H1 (cell line): ENCODE data around the gene GAPDHS. TPM values are rescaled to one million over a fixed set of nuclear protein-coding genes. Genes with fewer than 3 reads are reported as not detected.
A peak's percentile ranks its signal among the peaks of the same experiment; 100 is the strongest.

Experiments
- ASH2L ChIP-seq: fragments of 200-600, 300-600 bp; sonication (generic); IDR thresholded peaks from one replicate; pipeline ENCODE4 v1.7.1; 2017; ENCODE audit warnings: low read length
- BACH1 ChIP-seq: IDR thresholded peaks from 2 replicates; pipeline ENCODE4 v1.6.1; 2012; ENCODE audit warnings: low read length, improper control_type of control experiment
- BCL11A ChIP-seq, 2 experiments: IDR thresholded peaks; one replicate each; pipeline ENCODE4 v1.6.1; 2011; ENCODE audit warnings: low read depth in 2 of 2, low read length in 2 of 2, mild to moderate bottlenecking in 2 of 2
- CBX5 ChIP-seq: fragments of 300-800, 300-1000 bp; sonication (generic); IDR thresholded peaks from 2 replicates; pipeline ENCODE4 v1.7.1; 2016; ENCODE audit warnings: antibody characterized with exemption, low read length, low read depth
- CHD2 ChIP-seq: IDR thresholded peaks from 2 replicates; pipeline ENCODE4 v1.6.1; 2012; ENCODE audit warnings: low read length, improper control_type of control experiment
- EGR1 ChIP-seq: IDR thresholded peaks from 2 replicates; pipeline ENCODE4 v1.6.1; 2011; ENCODE audit warnings: low read depth, low read length, borderline replicate concordance
- FOSL1 ChIP-seq: IDR thresholded peaks from 2 replicates; pipeline ENCODE4 v1.6.1; 2011; ENCODE audit warnings: mild to moderate bottlenecking, low read depth, low read length, moderate library complexity; ENCODE audit not compliant: insufficient read depth
- GTF2F1 ChIP-seq: IDR thresholded peaks from 2 replicates; pipeline ENCODE4 v1.6.1; 2012; ENCODE audit warnings: low read depth, low read length, improper control_type of control experiment, borderline replicate concordance
- HDAC6 ChIP-seq: IDR thresholded peaks from one replicate; pipeline ENCODE4 v1.7.1; 2012; ENCODE audit warnings: low read depth, mild to moderate bottlenecking, inconsistent platforms, low read length, moderate library complexity
- KDM4A ChIP-seq: IDR thresholded peaks from one replicate; pipeline ENCODE4 v1.7.1; 2012; ENCODE audit warnings: low read depth, mild to moderate bottlenecking, moderate library complexity, low read length, inconsistent platforms; ENCODE audit not compliant: severe bottlenecking
- KDM5A ChIP-seq: fragments of 200-600 bp; IDR thresholded peaks from 2 replicates; pipeline ENCODE4 v1.7.1; 2012; ENCODE audit warnings: mild to moderate bottlenecking, low read length, inconsistent platforms, mixed read lengths
- MAFK ChIP-seq: IDR thresholded peaks from 2 replicates; pipeline ENCODE4 v1.6.1; 2012; ENCODE audit warnings: low read depth, mild to moderate bottlenecking, improper control_type of control experiment, low read length
- PHF8 ChIP-seq: fragments of 200-600 bp; sonication (generic); conservative IDR thresholded peaks from 2 replicates; pipeline ENCODE4 v1.7.1; 2012; ENCODE audit warnings: low read depth, mild to moderate bottlenecking, inconsistent platforms, low read length, moderate library complexity
- POLR2AphosphoS5 ChIP-seq: IDR thresholded peaks from 2 replicates; pipeline ENCODE4 v1.6.1; 2011; ENCODE audit warnings: low read depth, low read length
- RFX5 ChIP-seq: IDR thresholded peaks from 2 replicates; pipeline ENCODE4 v1.6.1; 2011; ENCODE audit warnings: low read depth, low read length, improper control_type of control experiment, borderline replicate concordance
- SAP30 ChIP-seq: fragments of 300-600 bp; sonication (generic); IDR thresholded peaks from 2 replicates; pipeline ENCODE4 v1.7.1; 2012; ENCODE audit warnings: low read length, moderate library complexity, mild to moderate bottlenecking, inconsistent platforms; ENCODE audit not compliant: insufficient read depth, insufficient replicate concordance
- TAF1 ChIP-seq: IDR thresholded peaks from 2 replicates; pipeline ENCODE4 v1.6.1; 2011; ENCODE audit warnings: mild to moderate bottlenecking, low read depth, low read length
- TCF12 ChIP-seq: IDR thresholded peaks from 2 replicates; pipeline ENCODE4 v1.6.1; 2011; ENCODE audit warnings: low read depth, mild to moderate bottlenecking, low read length
- polyA plus RNA-seq, 7 experiments: library from polyadenylated mRNA; depleted of rRNA in 3 of 7; stranded (reverse) in 5 of 7; unstranded in 2 of 7; fragments of >200 nt in 5 of 7; fragments of 200-250 nt in 2 of 7; gene quantifications; 1 replicate in 5 of 7; 2 replicates in 1 of 7; 4 replicates in 1 of 7; pipeline versions ENCODE4 v1.2.1 to v1.2.3, GENCODE V29; 2011 to 2013; ENCODE audit warnings: missing spikeins in 2 of 7, mixed read lengths in 2 of 7
- total RNA-seq: library from RNA; stranded (reverse); fragmentation: NEBNext Ultra II Directional; extraction: Animal tissue kit (Norgen Biotek cat#: 25700); gene quantifications from 2 replicates; pipeline ENCODE4 v1.2.1, GENCODE V29; 2021
- TF ChIP-seq, protein P1 (sequence below): IDR thresholded peaks from 2 replicates; pipeline ENCODE4 v1.6.1; 2011; ENCODE audit warnings: low read depth, mild to moderate bottlenecking, low read length; ENCODE audit not compliant: insufficient read depth
- TF ChIP-seq, protein P2 (sequence below), 3 experiments: IDR thresholded peaks; 1 replicate in 2 of 3; 2 replicates in 1 of 3; pipeline versions ENCODE4 v1.5.1 to v1.6.1; 2011; ENCODE audit warnings: low read length in 3 of 3, mild to moderate bottlenecking in 3 of 3, inconsistent platforms in 2 of 3, low read depth in 1 of 3, moderate library complexity in 1 of 3; ENCODE audit not compliant: insufficient read depth in 1 of 3; ENCODE audit errors: control extremely low read depth in 1 of 3
- TF ChIP-seq, protein P3 (sequence below): IDR thresholded peaks from 2 replicates; pipeline ENCODE4 v1.6.1; 2012; ENCODE audit warnings: inconsistent platforms

GAPDHS gene
- total and polyA plus RNA-seq, 2 of the 8 experiments (the other 6 are each of a cell fraction or from before 2014, with no cell fraction given), result 0.26 TPM; not detected in 1

DNA sequence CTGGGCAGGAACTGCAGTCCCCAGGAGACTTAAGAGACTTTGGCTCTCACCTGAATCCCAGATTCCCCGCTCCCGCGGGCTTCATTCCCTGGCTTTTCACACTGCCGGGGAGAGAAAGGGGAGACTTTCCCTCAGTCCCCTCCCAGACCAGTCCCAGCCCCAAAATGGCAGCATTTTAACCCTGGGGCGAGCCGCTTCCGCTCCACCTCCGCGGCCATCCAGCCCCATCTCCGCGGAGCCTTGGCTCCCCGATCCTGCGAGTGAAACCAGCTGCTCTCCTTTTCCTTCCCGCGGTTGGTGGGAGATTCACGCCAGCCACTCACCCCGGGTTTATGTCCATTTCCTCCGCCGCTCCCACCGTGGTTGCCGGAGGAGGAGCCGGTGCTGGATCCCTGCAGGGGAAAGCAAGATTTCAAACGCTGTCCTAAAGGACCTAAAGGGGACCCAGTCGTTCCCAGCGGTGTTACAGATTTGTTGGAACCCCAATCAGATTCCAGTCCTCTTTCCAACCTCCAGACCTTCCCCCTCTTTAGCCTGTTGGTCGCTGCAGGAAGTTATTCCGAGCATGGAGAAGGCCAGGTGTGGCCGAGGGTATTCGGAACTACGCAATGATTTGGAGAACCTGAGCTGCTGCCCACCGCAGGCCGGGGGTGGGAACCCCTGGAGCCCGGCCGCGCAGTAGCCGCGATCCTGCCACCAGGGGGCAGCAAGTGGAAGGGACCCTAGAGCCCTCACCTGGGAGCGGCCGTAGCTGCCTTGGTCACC is 23.2 kb upstream of the GAPDHS start (continued):
- TF ChIP-seq KDM5A (no peak), RFX5 (no peak), CHD2 (no peak; the same call in 1 of the 2 replicates), SAP30 (no peak), HDAC6 (no peak), BCL11A (IDR thresholded peaks at IDR 0.05; ENCODE audit: low read depth in 2 of 2, low read length in 2 of 2) (no peak), POLR2AphosphoS5 (peak; percentile 95), GTF2F1 (0 out of 2 replicates have a peak, but pooled peaks have one; percentile 41), KDM4A (peak; percentile 36), TAF1 (peak; percentile 88), BACH1 (0 out of 2 replicates have a peak, but pooled peaks have one; percentile 24), TCF12 (0 out of 2 replicates have a peak, but pooled peaks have one; percentile 63), EGR1 (peak; percentile 54; the same call in 1 of the 2 replicates), MAFK (no peak), FOSL1 (no peak), CBX5 (no peak), PHF8 (peak; percentile 90), ASH2L (peak; percentile 58)
- TF ChIP-seq, protein P1, sequence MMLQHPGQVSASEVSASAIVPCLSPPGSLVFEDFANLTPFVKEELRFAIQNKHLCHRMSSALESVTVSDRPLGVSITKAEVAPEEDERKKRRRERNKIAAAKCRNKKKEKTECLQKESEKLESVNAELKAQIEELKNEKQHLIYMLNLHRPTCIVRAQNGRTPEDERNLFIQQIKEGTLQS, result no peak
- TF ChIP-seq, protein P2, sequence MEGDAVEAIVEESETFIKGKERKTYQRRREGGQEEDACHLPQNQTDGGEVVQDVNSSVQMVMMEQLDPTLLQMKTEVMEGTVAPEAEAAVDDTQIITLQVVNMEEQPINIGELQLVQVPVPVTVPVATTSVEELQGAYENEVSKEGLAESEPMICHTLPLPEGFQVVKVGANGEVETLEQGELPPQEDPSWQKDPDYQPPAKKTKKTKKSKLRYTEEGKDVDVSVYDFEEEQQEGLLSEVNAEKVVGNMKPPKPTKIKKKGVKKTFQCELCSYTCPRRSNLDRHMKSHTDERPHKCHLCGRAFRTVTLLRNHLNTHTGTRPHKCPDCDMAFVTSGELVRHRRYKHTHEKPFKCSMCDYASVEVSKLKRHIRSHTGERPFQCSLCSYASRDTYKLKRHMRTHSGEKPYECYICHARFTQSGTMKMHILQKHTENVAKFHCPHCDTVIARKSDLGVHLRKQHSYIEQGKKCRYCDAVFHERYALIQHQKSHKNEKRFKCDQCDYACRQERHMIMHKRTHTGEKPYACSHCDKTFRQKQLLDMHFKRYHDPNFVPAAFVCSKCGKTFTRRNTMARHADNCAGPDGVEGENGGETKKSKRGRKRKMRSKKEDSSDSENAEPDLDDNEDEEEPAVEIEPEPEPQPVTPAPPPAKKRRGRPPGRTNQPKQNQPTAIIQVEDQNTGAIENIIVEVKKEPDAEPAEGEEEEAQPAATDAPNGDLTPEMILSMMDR (IDR thresholded peaks at IDR 0.05; ENCODE audit: control extremely low read depth in 1 of 3, insufficient read depth in 1 of 3, low read depth in 1 of 3, low read length in 3 of 3), result peak; percentile 94 to 97 (median 96)
- TF ChIP-seq, protein P3, sequence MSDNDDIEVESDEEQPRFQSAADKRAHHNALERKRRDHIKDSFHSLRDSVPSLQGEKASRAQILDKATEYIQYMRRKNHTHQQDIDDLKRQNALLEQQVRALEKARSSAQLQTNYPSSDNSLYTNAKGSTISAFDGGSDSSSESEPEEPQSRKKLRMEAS, result peak; percentile 35; the same call in 1 of the 2 replicates
